HG03196 (cell line): ENCODE data around the gene PBLD.
A peak's percentile ranks its signal among the peaks of the same experiment; 100 is the strongest.

Experiments
- ATAC-seq: cut with Tn5 transposase; IDR thresholded peaks from one replicate; pipeline ENCODE4 v1.9.1; 2021; ENCODE audit not compliant: unreplicated experiment

PBLD gene

DNA sequence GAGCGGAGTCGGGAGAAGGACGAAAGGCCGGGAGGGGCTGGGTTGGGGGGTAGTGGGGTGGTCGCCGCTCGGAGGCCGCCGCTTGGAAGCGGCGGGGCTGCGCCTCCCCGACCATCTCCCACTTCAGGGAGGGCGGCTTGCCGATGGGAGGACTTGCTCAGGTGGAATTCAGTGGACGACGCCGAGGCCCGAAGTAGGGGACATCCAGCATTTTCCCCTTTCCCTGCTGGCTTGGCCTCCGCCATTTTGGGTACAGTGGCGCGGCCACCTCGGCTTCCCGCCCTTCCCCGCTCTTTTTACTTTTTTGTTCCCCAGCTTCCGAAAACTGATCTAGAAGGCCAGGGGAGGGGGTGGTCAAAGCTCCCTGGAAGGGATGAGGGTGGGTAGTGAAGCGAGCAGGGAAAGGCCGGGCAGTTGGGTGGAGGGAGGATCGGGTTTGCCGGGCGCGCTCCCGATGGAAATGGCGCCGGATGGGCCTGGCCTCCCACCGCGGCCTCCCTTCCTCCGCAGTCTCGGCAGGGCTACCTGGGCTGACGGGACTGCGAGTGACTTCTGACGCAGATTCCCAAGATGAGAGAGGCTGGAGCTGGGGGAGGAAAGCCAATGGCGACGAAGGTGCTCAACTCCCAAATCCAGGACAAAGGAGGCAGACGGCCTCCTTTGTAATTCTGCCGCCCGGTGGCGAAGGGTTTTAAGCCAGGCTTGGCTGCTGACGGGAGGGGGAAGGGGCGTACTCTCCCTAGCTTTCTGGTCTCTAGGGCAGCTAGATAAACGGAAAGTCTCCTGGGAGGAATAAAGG is at the start of gene PBLD:
Gene PBLD, minus strand, starts transcription at position 670 of the 799 bp plus-strand sequence. CDS start 26,084 bp downstream, outside the sequence.
- peak; percentile 27 for ATAC-seq

GRCh38 chr10:68371604-68372003 is 38.9 kb upstream of the PBLD start:
- no peak for ATAC-seq

DNA sequence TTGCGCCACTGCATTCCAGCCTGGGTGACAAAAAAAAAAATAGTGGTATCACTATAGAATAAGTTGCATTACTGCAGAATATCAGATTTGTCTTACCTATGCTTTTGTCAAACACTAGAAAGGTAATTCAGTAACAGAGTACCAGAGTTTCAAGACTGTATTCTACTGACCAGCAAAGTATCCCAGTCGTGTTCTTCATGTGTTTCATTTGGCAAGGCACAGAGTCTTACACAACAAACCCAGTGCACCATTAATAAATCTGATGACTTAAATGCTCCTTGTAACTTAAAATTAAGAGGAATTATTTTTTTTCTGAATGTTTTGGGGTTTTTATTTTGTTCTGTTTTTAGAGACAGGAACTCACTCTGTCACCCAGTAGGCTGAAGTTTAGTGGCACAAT is 34.4 kb upstream of the PBLD start:
- no peak for ATAC-seq

- no peak for ATAC-seq
Observed at GRCh38 chr10:68366600-68366999, 33.9 kb upstream of the PBLD start.

DNA sequence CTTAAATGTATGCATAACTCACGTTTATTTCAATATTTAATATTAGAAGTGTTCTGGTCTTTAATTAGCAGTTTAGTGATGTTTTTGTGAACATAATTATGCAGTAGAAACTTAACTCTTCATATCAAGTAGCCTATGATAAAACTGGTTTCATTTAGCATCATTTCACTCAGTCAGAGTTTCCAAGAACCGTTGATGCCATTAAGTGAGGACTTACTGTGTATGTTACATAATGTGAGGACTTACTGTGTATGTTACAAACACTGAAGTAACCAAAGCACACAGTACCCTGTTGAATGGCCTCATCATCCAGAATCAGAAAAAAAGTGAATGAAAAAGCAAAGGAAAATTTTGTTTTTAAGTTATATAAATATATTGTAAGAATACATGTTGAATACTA is 32.9 kb upstream of the PBLD start:
- no peak for ATAC-seq

DNA sequence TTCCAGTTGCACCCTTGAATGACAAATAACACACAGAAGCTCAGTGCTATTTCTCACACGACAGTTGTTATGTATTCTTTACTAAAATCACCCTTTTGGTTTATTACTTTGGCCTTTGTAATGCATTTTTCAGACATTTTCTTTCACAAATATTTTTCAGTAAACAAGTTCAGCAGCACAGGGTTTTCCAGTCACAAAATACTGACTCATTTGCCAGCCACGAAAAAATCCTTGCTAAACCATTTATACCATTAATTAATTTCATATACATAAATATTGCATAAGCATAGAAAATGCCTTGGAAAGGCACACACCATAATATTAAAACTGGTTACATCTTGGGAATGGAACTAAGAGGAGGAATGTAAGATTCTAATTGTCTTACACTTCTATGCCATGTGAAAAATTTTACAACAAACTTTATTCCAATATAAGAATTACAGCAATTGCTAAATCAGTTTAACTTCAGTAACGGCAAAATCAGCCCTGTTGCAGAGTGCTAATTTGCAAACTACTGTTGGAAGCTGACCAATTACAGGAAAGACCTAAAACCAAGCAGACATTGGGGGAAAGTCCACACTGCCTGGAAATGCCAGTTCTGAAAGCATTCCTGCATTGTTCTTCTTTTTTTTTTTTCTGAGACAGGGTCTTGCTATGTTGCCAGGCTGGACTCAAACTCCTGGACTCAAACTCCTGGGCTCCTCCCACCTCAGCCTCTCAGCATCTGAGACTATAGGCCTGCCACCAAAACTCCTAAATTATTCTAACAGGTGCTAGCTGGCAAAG is 31.6 kb upstream of the PBLD start:
- ATAC-seq, result no peak

- no peak for ATAC-seq
Observed at GRCh38 chr10:68362590-68362989, 29.9 kb upstream of the PBLD start.

GRCh38 chr10:68359189-68359588 is 26.5 kb upstream of the PBLD start:
- no peak for ATAC-seq

GRCh38 chr10:68353537-68353936 is 20.8 kb upstream of the PBLD start:
- ATAC-seq, result no peak

DNA sequence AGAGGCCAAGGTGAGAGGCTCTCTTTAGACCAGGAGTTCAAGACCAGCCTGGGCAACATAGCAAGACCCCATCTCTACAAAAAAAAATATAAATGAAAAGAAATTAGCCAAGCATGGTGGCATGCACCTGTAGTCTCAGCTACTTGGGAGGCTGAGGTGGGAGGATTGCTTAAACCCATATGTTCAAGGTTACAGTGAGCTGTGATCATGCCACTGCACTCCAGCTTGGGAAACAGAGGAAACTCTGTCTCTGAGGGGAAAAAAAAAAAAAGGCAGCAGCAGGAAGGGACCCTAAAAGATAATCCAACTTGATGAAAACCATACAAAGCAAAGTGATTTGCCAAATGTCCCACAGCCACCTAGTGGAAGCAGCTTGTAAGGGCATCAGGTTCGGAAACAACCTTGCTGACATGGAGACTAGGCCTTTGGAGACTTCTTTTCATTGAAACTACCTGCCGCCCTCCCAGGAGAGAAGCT is 15.6 kb upstream of the PBLD start:
- ATAC-seq, result peak; percentile 50

GRCh38 chr10:68346774-68347173 is 14.0 kb upstream of the PBLD start:
- no peak for ATAC-seq

DNA sequence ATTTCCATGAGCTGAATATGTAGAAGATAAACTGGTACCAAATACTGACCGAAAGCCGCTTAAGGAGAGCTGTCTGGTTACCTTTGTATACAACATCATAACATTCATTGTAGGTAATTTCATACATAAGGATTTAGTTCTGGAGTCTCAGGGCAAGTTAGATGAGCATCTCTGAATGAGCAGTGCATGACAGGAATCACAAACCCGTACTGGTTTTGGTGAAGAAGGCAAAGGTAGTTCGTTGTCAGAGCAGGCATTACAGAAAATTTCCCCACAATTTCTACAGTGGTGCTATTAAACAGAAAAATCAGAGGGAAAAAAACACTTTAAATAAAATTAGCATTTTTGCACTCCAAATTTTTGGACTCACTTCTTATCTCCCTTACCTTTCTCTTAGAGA is 12.9 kb upstream of the PBLD start:
- no peak for ATAC-seq

GRCh38 chr10:68342909-68343516 is 10.3 kb upstream of the PBLD start:
- ATAC-seq, result no peak

- no peak for ATAC-seq
Observed at GRCh38 chr10:68340358-68341080, 7.8 kb upstream of the PBLD start.

DNA sequence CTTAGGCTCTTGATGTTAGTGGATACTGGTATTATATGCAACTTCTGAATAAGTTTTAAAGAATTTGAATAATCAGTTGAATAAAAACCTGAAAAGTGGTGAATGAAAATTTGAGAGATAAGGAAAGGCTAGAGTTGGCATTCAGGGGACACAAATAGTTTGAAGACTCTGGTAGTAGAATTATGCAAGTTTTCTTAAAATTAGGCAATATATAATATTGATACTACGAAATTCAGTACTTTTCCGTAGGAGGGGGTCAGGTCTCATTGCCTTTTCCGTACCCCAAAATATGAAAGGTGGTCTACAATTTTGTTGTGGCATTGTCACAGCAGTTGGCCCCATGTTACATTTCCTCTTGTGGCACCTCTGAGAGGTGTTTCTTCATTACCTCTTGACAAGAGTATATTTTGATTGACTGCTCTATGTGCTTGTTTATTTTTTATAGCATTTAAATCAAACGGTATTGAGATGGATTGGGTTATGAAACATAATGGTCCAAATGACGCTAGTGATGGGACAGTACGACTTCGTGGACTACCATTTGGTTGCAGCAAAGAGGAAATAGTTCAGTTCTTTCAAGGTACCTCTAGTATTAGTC is 4.1 kb upstream of the PBLD start:
- ATAC-seq, result no peak

- no peak for ATAC-seq
Observed at GRCh38 chr10:68334672-68335467, 2.1 kb upstream of the PBLD start.

GRCh38 chr10:68333440-68334431 is 1.0 kb upstream of the PBLD start:
- no peak for ATAC-seq

DNA sequence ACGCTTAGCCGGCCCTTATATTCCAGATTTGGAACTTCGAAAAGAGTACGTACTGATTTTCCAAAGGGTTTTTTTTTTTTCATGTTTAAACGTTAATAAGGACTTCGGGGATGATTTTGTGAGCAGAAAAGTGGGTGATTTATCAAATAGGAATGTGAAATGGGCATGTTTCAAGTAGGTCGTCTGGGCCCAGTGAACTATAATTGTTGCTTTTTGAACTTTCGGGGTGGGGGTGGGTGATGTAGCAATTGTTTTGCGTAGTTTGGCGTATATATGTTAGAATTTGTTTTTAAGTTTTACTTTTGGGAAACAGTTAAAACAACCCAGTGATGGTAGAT is 299 bp upstream of the PBLD start:
- ATAC-seq, result no peak
